K562 (cell line): ENCODE measurements around the gene OTUD5. TPM values are rescaled to one million over a fixed set of nuclear protein-coding genes. Genes with fewer than 3 reads are reported as not detected.
A peak's percentile ranks its signal among the peaks of the same experiment; 100 is the strongest.
"Not testable (repeated sequence)": the region's sequence is repeated elsewhere in the genome, so short reads cannot be mapped to it uniquely, and the experiment has no call there.

Experiments
- ATAC-seq: fragments of 200-7000 bp; cut with Tn5 transposase; 3 replicates; pipeline ENCODE4 v1.9.1; 2020; ENCODE audit warnings: moderate library complexity
- BruUV-seq: library from RNA; stranded (reverse); fragments of 400-500 nt; replicated peaks from 2 replicates; lab custom pipeline; 2021; lab: Mats Ljungman, UMichigan
- CTCF ChIA-PET: fragments of 300-600 bp; formaldehyde crosslinking; extraction: SDS; loops from one replicate; lab custom pipeline; 2021; ENCODE audit warnings: low intra/inter-chr PET ratio; lab: Yijun Ruan, JAX
- POLR2A ChIA-PET: fragments of 300-600, 350-650 bp; sonication (Branson Sonifier 250); formaldehyde crosslinking; extraction: SDS; loops from one replicate; lab custom pipeline; 2021; ENCODE audit warnings: antibody characterized with exemption, inconsistent platforms; lab: Yijun Ruan, JAX
- DNase-seq, 4 experiments: peaks; one replicate each; pipeline versions ENCODE4 v3.0.0 to v3.0.0-alpha.2; 2011 to 2018; ENCODE audit warnings: low spot score in 3 of 4, mixed read lengths in 3 of 4; ENCODE audit errors: extremely low read depth in 1 of 4
- FAIRE-seq: peaks from 2 replicates; lab custom pipeline; 2011; peaks lifted over from hg19 to GRCh38; lab: Jason Lieb, UNC
- H2AFZ ChIP-seq: 2 replicates; pipeline ENCODE4 v1.6.0; 2011; ENCODE audit warnings: low read depth, low read length, control low read depth, inconsistent platforms
- H3K27ac ChIP-seq: fragments of 200-600 bp; 3 replicates; pipeline ENCODE4 v1.8.0; 2011; ENCODE audit warnings: low read depth, mild to moderate bottlenecking, control low read depth, inconsistent platforms, low read length, moderate library complexity, mixed read lengths; ENCODE audit errors: extremely low read depth
- H3K27me3 ChIP-seq, 2 experiments: fragments of 300-600 bp in 1 of 2; 2 replicates in 1 of 2; 3 replicates in 1 of 2; pipeline versions ENCODE4 v1.6.0 to v1.8.0; 2011; ENCODE audit warnings: inconsistent platforms in 2 of 2, low read length in 2 of 2, mild to moderate bottlenecking in 1 of 2, mixed read lengths in 1 of 2, moderate library complexity in 1 of 2; ENCODE audit not compliant: control insufficient read depth in 2 of 2, insufficient read depth in 2 of 2
- H3K36me3 ChIP-seq: fragments of 300-600 bp; 3 replicates; pipeline ENCODE4 v1.8.0; 2011; ENCODE audit warnings: mild to moderate bottlenecking, low read length, inconsistent platforms; ENCODE audit not compliant: control insufficient read depth, insufficient read depth
- H3K4me1 ChIP-seq, 2 experiments: fragments of 200-600 bp in 1 of 2; replicated peaks in 1 of 2; 2 replicates in 1 of 2; 3 replicates in 1 of 2; pipeline versions ENCODE4 v1.5.1 to v1.8.0; 2011; ENCODE audit warnings: inconsistent platforms in 2 of 2, low read length in 2 of 2, mild to moderate bottlenecking in 1 of 2, mixed read lengths in 1 of 2, moderate library complexity in 1 of 2; ENCODE audit not compliant: control insufficient read depth in 2 of 2, insufficient read depth in 2 of 2
- H3K4me2 ChIP-seq: 2 replicates; pipeline ENCODE4 v1.6.1; 2011; ENCODE audit warnings: low read length, control low read depth, inconsistent platforms, mixed read lengths; ENCODE audit not compliant: insufficient read depth
- H3K4me3 ChIP-seq: fragments of 200-600 bp; sonication (generic), shearing (Covaris generic); 2 replicates; pipeline ENCODE4 v1.5.1; 2016; ENCODE audit warnings: control low read depth, inconsistent platforms
- H3K79me2 ChIP-seq: fragments of 200-600 bp; 3 replicates; pipeline ENCODE4 v1.8.0; 2011; ENCODE audit warnings: low read length, inconsistent platforms; ENCODE audit not compliant: control insufficient read depth, insufficient read depth
- H3K9ac ChIP-seq, 2 experiments: 2 replicates each; pipeline versions ENCODE4 v1.6.0 to v1.6.1; 2011; ENCODE audit warnings: low read depth in 2 of 2, low read length in 2 of 2, control low read depth in 1 of 2, inconsistent platforms in 1 of 2, mild to moderate bottlenecking in 1 of 2, mixed read lengths in 1 of 2; ENCODE audit not compliant: insufficient read depth in 1 of 2
- H3K9me1 ChIP-seq: one replicate; pipeline ENCODE4 v1.6.0; 2011; ENCODE audit warnings: inconsistent platforms, mild to moderate bottlenecking, low read length, moderate library complexity; ENCODE audit not compliant: control insufficient read depth, insufficient read depth
- H3K9me3 ChIP-seq: replicated peaks from 2 replicates; pipeline ENCODE4 v1.5.1; 2011; ENCODE audit warnings: low read depth, low read length, inconsistent platforms; ENCODE audit not compliant: control insufficient read depth, insufficient read depth
- H4K20me1 ChIP-seq: replicated peaks from 2 replicates; pipeline ENCODE4 v1.6.1; 2011; ENCODE audit warnings: low read length, inconsistent platforms, mixed read lengths; ENCODE audit not compliant: control insufficient read depth, insufficient read depth
- ARID1B ChIP-seq: fragments of 450-650 bp; IDR thresholded peaks from 2 replicates; pipeline ENCODE4 v1.6.1; 2016; ENCODE audit warnings: antibody characterized with exemption, mild to moderate bottlenecking, inconsistent platforms
- CBFA2T2 ChIP-seq: fragments of 450-650 bp; conservative IDR thresholded peaks from 2 replicates; pipeline ENCODE4 v1.6.1; 2017; ENCODE audit warnings: mild to moderate bottlenecking
- CBFA2T3 ChIP-seq: fragments of 450-650 bp; IDR thresholded peaks from 2 replicates; pipeline ENCODE4 v1.6.1; 2017
- DPF2 ChIP-seq: fragments of 450-650 bp; IDR thresholded peaks from 2 replicates; pipeline ENCODE4 v1.6.1; 2016
- E2F8 ChIP-seq: fragments of 450-650 bp; IDR thresholded peaks from 2 replicates; pipeline ENCODE4 v1.7.1; 2018; ENCODE audit warnings: mild to moderate bottlenecking, low read depth; ENCODE audit not compliant: partially characterized antibody
- EP300 ChIP-seq: IDR thresholded peaks from 2 replicates; pipeline ENCODE4 v1.6.1; 2012; ENCODE audit warnings: low read length, improper control_type of control experiment
- FOXK2 ChIP-seq, 2 experiments: fragments of 450-650 bp; IDR thresholded peaks in 1 of 2; conservative IDR thresholded peaks in 1 of 2; 2 replicates each; pipeline ENCODE4 v1.6.1; 2016; ENCODE audit warnings: low read depth in 2 of 2, mild to moderate bottlenecking in 1 of 2
- KDM1A ChIP-seq, 2 experiments: fragments of 450-650 bp; IDR thresholded peaks; 2 replicates each; pipeline ENCODE4 v1.6.1; 2016; ENCODE audit warnings: mild to moderate bottlenecking in 2 of 2
- MECOM ChIP-seq: fragments of 250-450 bp; sonication (Bioruptor Pico); IDR thresholded peaks from 2 replicates; pipeline ENCODE4 v1.8.0; 2022; ENCODE audit warnings: inconsistent platforms
- MEIS2 ChIP-seq: fragments of 450-650 bp; IDR thresholded peaks from 2 replicates; pipeline ENCODE4 v1.6.1; 2014; ENCODE audit warnings: mild to moderate bottlenecking; ENCODE audit not compliant: partially characterized antibody
- NCOR1 ChIP-seq: fragments of 450-650 bp; IDR thresholded peaks from 2 replicates; pipeline ENCODE4 v1.6.1; 2016; ENCODE audit warnings: mild to moderate bottlenecking, moderate library complexity
- SMAD4 ChIP-seq: fragments of 250-450 bp; sonication (Bioruptor Pico); conservative IDR thresholded peaks from 2 replicates; pipeline ENCODE4 v1.8.0; 2021; ENCODE audit warnings: inconsistent platforms, mild to moderate bottlenecking, moderate library complexity
- SMARCA4 ChIP-seq: fragments of 450-650 bp; IDR thresholded peaks from 2 replicates; pipeline ENCODE4 v1.6.1; 2016
- TAL1 ChIP-seq: fragments of 450-650 bp; IDR thresholded peaks from 2 replicates; pipeline ENCODE4 v1.6.1; 2016; ENCODE audit warnings: mild to moderate bottlenecking
- TBP ChIP-seq: optimal IDR thresholded peaks from 2 replicates; pipeline ENCODE3; 2011; ENCODE audit warnings: low read depth, low read length, improper control_type of control experiment
- TCF3 ChIP-seq: sonication (generic); formaldehyde crosslinking; IDR thresholded peaks from 2 replicates; pipeline ENCODE4 v1.4.0; 2020; ENCODE audit warnings: mild to moderate bottlenecking, missing genetic modification reagents
- WGBS: fragments of 100-300 bp; shearing (Covaris generic); methylation state at CpG from one replicate; pipeline ENCODE4 v1.1.6; 2016; ENCODE audit warnings: low coverage, mixed read lengths; ENCODE audit not compliant: insufficient coverage; ENCODE audit errors: missing lambda C conversion rate; 5-methylcytosine and 5-hydroxymethylcytosine counted together
- in situ Hi-C: fragments of 300-500 bp; cut with MboI; formaldehyde crosslinking; loops from 4 replicates; pipeline ENCODE4 v1.15.0; 2018; ENCODE audit warnings: inconsistent platforms, mixed read lengths
- intact Hi-C: fragments of 100-400 bp; cut with micrococcal nuclease; formaldehyde crosslinking; loops from 2 replicates; pipeline ENCODE4 v1.14.2; 2022
- polyA plus RNA-seq, 8 experiments: library from polyadenylated mRNA; depleted of rRNA in 4 of 8; stranded (reverse) in 5 of 8; unstranded in 3 of 8; fragments of >200 nt; fragmentation: Nextera tagmentation in 2 of 8; fragmentation: Illumina TruSeq in 1 of 8; extraction: Ambion mirVana in 2 of 8; extraction: Trizol in 1 of 8; gene quantifications; 2 replicates each; pipeline versions ENCODE4 v1.2.1 to v1.2.3, GENCODE V29; 2011 to 2014; ENCODE audit warnings: inconsistent platforms in 1 of 8, missing spikeins in 1 of 8
- total RNA-seq, 7 experiments: library from RNA; depleted of rRNA in 6 of 7; stranded (reverse); fragments of >200 nt in 6 of 7; fragmentation: Illumina TruSeq in 2 of 7; extraction: Trizol in 2 of 7; gene quantifications; 2 replicates each; pipeline versions ENCODE4 v1.2.1 to v1.2.3, GENCODE V29; 2011 to 2021; ENCODE audit warnings: low replicate concordance in 1 of 7
- TF ChIP-seq, protein P1 (sequence below): fragments of 200-800 bp; sonication (Bioruptor generic); IDR thresholded peaks from 2 replicates; pipeline ENCODE4 v1.6.1; 2017; ENCODE audit warnings: missing genetic modification characterization, missing compliant biosample characterization

Gene OTUD5
- total and polyA plus RNA-seq, 9 of the 15 experiments (the other 6 are each of a cell fraction or from before 2014, with no cell fraction given) = 3.6 to 102 (median 59.0) TPM

GRCh38 chrX:48980341-48980740 is 22.9 kb upstream of the OTUD5 start:
- H3K27ac ChIP-seq, in situ Hi-C loops, H2AFZ ChIP-seq, FAIRE-seq, H3K9me3 ChIP-seq, H3K27me3 ChIP-seq, BruUV-seq, H3K9me1 ChIP-seq, H3K79me2 ChIP-seq, intact Hi-C loops, H3K4me2 ChIP-seq, H3K4me3 ChIP-seq, H3K9ac ChIP-seq, H4K20me1 ChIP-seq, CTCF ChIA-PET: not testable (repeated sequence)
- WGBS = 25% methylated on average over 3 of the region's 10 CpGs
- ATAC-seq (peak; percentile 92), DNase-seq (peak in 2 of 4 experiments; percentile 50 to 52)
- H3K36me3 ChIP-seq = peaks cover 65% of the 10 kb centered on the region; the same call in 2 of the 3 replicates
- peaks cover 5 to 12% of the 10 kb centered on the region in 2 experiments; a peak in 3 of 5 replicates for H3K4me1 ChIP-seq
- POLR2A ChIA-PET = interaction anchor here (0.6 to 1.2 kb wide), 3 partner anchors 8 to 245 kb away, joined by 3 to 4 read pairs (median 3); no protein-coding TSS in a partner anchor
- peak; percentile 48 for TF ChIP-seq MEIS2
- TF ChIP-seq E2F8 = peak; percentile 68
- peak; percentile 42 to 65; a peak in 3 of 4 replicates for TF ChIP-seq KDM1A (IDR thresholded peaks at IDR 0.05)
- TF ChIP-seq CBFA2T2 = peak; percentile 59
- TF ChIP-seq EP300 = peak; percentile 19; the same call in 1 of the 2 replicates
- TF ChIP-seq, protein P1, sequence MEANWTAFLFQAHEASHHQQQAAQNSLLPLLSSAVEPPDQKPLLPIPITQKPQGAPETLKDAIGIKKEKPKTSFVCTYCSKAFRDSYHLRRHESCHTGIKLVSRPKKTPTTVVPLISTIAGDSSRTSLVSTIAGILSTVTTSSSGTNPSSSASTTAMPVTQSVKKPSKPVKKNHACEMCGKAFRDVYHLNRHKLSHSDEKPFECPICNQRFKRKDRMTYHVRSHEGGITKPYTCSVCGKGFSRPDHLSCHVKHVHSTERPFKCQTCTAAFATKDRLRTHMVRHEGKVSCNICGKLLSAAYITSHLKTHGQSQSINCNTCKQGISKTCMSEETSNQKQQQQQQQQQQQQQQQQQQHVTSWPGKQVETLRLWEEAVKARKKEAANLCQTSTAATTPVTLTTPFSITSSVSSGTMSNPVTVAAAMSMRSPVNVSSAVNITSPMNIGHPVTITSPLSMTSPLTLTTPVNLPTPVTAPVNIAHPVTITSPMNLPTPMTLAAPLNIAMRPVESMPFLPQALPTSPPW (CRISPR knock-in tag) = peak; percentile 60
- peak; percentile 68; the same call in 1 of the 2 replicates for TF ChIP-seq TAL1
- TF ChIP-seq TCF3 (CRISPR knock-in tag) = peak; percentile 74
- TF ChIP-seq TBP = peak; percentile 66
- TF ChIP-seq NCOR1 = peak; percentile 80
- TF ChIP-seq SMAD4 (CRISPR knock-in tag) = peak; percentile 47; the same call in 1 of the 2 replicates
- peak in 1 of 2 experiments; percentile 44; a peak in 1 of 4 replicates for TF ChIP-seq FOXK2 (conservative IDR thresholded peaks at IDR 0.05 in 1 of 2, IDR thresholded peaks at IDR 0.05 in 1 of 2; ENCODE audit: low read depth in 2 of 2)
- peak; percentile 57; the same call in 1 of the 2 replicates for TF ChIP-seq SMARCA4
- peak; percentile 85 for TF ChIP-seq ARID1B
- TF ChIP-seq CBFA2T3 = peak; percentile 82
- peak; percentile 90 for TF ChIP-seq MECOM (CRISPR knock-in tag)
- peak; percentile 60 for TF ChIP-seq DPF2
